CD4-positive, alpha-beta T cell treated with Interleukin-6 at 100 ng/mL for 8 hours (primary cell): Measurements from ENCODE around the gene CCDC169.

Source experiments
- DNase-seq: peaks from one replicate; pipeline ENCODE4 v3.0.0-alpha.2; 2020; ENCODE audit warnings: mixed read lengths, low spot score

CCDC169 gene

DNA sequence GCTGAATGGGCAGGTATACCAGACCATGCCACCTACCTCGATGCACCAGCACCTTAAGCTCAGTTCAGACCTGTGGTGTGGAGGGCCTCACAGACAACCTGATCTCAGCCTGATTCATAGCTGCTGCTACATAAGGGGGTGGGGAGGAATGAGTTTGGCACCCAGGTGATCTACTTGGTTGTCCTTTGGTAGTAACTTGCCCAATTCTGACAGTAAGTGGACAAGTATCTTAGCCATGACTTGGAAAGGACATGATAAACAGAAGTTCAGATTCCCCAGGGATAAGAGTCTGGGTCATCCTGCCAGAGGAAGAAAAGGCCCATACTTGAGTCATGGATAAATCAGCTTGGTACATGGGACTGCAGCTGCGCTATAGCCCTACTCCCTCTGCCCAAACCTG, 54.9 kb downstream of the CCDC169 start:
- no peak for DNase-seq

DNA sequence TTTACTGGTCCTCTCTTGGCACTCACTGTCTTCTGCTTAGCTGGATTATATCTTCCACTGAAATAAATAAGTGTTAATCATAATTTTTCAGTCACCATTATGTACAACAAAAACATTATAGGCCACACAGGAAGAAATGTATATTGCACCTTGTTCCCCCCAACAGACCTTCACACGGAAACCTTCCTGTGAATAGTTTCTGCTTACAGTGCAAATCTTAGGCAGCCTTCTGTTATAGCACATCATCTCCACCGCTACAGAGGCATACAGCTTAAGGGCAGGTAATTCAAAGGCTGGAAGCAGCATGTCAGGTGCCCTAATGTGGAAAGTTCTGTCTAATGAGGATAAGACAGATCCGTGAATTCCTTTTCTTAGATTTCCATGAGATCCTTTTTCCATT, 66.4 kb downstream of the CCDC169 start:
- no peak for DNase-seq

DNA sequence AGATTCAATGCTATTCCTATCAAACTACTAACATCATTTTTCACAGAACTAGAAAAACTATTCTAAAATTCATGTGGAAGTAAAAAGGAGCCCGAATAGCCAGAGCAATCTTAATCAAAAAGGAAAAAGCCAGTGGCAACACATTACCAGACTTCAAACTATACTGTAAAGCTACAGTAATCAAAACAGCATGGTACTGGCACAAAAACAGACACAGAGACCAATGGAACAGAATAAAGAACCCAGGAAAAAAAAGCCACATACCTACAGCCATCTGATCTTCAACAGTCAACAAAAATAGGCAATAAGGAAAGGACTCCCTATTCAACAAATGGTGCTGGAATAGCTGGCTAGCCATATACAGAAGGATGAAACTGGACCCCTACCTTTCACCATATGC, 72.9 kb downstream of the CCDC169 start:
- DNase-seq = no peak

DNA sequence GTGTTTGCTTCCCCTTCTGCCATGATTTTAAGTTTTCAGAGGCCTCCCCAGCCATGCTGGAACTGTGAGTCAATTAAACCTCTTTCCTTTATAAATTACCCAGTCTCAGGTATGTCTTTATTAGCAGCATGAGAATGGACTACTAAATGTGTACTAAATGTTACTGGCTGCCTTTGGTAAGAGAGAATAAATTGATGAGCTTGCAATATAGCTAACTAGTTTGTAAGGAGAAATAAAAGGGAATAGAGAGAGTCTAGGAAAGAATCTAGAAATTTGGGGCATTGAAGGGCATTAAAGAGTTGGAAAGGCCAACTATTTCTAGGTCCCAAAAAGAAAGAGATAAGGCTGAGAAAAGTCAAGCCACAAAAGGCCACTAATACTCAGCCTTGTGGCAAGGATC, 77.7 kb downstream of the CCDC169 start:
- no peak for DNase-seq

DNA sequence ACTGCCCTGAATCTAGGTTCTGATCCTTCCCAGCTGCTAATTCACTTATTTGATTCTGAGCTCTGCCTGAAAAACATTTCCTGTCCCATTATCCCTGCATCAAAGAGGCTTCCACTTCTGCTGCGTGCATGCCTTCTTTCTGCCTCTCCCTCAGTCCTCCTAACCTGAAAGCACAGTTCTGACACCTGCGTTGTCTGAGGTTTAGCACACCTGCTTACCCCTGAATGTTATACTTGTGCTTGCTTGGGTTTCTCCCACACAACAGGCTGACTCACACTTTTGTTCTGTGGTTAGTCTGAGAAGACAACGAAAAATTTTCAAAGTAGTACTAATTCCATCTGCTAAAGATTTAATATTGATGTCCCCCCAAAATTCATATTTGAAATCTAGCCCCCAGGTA, 80.2 kb downstream of the CCDC169 start:
- no peak for DNase-seq

DNA sequence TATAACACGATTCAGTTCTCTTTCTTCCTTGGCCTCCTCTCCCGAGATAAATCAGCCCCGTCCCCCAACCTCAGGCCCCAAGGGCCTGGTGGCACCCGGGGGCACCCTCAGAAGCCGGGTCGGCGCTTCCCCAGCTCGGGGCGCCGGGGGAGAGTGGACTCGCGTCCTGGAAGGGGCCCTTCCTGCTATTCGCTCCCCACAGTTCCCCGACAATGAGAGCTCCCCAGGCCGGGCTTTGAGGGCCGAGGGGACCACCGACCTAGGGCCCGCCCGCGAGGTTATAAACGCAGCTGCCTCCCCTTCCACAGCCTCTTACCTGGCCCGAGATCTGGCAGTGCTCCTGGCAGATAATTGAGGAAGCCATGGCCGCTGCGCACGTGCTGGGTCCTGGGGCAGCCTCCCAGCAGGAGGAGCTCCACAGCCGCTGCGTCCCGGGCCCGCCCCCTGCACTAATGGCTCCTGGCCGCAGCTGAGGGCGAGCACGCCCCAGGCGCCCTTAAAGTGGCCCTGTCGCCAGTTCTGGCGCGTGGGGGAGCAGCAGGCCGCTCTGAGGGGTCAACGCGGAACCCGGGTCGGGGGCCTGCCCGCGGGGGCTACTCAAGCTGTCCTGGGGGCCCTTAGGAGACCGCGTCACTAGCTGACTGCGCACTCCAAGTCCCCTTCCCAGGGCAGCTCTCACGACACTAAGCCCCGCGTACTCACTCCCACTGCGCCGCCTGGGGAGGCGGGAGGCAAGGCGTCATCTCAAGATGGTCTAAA, 83.3 kb downstream of the CCDC169 start, which contains the start of gene SOHLH2:
SOHLH2 (minus strand) TSS at position 394 of the 759 bp plus-strand sequence; CDS start at position 364, 30 bp downstream.
- no peak for DNase-seq

DNA sequence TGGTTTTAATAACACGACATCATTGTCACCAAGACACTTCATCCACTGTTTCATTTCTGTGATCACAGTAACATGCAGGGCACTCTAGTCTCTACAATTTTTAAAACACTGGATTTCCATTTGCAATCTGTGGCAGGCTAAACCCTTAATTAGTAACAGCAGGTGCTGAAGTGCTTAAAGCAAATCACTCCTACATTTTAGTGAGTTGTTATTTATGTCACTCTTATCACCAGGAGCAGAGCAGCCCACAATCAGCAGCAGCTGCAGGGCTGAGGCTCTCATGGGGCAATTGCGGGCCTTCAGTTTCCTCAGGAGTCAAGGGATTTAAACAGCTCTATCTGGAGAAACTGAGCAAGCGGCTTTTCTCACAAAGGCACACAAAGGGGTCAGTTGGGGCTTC, 84.8 kb downstream of the CCDC169 start:
- no peak for DNase-seq

DNA sequence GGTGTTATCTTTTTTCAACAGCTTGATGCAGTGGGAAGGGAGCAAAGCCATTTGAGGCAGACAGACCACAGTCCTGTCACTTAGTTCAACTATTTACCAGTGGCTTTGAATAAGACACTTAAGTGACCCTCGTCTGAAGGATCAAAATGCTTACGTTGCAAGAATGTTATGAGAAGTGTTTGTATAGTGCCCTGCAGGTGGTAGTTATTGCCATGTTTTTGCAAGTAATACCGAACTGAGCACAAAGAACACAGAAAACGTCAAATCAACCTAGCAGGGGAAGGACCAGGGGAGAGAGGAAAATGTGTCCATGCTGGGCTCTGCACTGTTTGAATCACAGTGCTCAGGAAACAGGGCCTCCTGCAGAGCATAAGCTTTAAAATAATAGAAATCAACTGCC, 86.0 kb downstream of the CCDC169 start:
- no peak for DNase-seq

DNA sequence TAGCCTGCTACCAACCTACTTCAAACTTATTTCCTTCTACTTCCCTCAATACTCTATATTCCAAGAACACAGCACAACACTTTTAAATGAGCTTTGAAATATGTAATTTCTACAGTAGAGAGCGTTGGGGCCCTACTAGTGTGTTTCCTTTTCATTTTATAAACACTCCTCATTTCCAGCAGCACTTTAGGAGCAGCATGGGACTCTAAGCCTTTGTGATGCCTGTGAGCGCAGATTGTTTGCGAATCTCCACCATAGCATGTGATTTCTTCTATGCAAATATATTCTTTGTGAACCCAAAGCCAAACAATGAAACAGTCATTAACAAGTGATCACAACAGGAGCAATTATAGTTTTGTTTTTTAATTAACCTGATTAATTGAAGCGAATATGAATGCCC, 86.9 kb downstream of the CCDC169 start:
- DNase-seq = no peak

DNA sequence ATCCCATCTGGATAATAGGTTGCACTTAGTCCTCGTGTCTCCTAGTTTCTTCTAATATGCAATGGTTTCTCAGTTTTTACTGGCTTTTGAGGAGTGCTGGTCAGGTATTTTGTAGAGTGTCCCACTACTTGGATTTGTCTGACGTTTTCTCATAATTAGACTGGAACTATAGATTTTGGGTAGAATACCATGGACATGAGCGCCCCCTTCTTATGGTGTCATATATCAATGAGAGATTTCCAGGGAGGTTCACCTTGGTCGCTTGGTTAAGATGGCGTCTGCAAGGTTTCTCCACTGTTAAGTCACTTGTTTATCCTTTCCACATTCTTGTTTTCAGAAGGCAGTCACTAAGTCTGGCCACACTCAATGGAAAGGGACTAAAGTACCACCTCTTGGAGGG, 89.9 kb downstream of the CCDC169 start:
- DNase-seq = no peak

DNA sequence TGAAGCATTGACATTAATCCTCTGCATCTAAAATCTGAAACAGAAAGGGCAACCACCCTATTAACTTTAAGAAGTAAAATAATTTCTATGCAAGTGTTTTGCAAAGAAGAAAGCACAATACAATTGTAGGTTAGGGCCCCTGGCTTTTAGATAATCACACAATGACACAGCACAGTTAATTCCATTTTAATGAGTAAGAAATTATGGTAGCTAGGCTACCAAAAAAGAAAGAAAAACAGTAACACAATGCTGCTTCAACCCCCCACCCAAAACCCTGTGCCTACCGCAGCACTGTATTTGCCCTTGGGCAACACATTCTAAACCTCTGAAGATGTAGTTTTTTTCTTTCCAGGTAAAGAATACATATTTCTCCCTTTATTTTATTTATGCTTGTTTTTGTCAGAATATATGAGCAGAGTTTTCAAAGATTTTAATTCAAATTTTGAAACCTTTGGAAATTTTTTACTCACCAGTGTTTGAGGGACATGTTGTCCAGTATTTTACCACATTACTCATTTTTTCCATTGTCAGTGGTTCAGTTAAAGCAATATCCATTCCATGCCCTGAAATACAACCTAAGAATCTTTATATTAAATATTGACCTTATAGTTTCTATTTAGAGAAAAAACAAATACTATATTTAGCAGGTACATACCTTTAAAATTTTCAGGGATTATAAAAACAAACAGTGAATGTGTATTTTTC, 104.3 kb downstream of the CCDC169 start:
- DNase-seq = no peak

DNA sequence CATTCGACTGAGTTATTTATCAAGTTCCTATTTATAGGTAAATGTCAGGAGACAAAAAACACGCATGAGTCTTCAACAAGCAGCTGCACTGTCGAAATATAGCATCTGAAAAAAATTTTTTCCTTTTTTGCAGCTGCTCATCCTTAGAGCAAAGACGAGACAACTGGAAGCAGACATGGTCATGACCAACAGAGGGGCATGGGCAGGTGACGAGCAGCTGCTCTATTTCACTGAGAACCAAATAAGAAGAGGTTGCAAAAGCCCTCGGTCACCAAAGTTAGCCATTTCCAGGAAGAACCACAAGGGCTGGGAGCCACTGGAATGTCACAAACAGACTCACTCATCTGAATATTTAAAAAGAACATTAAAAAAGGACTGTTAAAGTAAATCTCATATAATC, 105.4 kb downstream of the CCDC169 start:
- no peak for DNase-seq

DNA sequence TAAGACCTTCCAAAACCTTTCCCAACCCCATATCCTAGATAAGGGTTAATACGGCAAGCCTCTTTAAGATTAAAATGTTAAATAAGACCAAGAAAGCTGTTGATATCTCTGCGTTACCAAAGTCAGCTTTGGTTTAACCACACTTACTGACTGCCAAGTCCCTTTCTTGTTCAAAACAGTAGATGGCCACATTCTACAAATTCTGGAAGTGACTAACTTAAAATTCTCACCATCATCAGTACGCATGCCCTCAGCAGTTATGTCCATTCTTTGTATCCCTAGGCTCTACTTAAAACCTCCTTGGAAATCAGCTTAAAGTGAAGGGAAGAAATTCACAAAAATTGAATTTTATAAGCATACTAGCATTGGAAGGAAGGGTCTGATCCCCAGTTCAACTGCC, 106.8 kb downstream of the CCDC169 start:
- no peak for DNase-seq

DNA sequence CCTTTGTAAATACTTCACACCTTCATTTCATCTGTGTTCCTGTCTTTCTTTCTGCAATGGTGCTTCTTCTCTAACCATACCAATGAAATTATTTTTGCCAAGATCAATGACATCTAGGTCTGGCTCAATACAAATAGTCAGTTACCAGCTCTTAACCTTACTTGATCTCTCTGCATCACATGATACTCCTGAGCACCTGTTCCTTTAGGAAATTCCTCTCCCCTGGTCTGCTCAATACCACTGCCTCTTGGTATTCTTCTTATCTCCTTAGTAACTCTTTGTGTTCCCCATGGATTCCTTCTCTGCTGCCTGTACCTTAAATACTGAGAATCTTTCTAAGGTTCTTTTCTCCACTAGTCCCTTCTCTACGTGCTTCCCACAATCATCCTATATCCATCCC, 109.2 kb downstream of the CCDC169 start:
- DNase-seq = no peak

DNA sequence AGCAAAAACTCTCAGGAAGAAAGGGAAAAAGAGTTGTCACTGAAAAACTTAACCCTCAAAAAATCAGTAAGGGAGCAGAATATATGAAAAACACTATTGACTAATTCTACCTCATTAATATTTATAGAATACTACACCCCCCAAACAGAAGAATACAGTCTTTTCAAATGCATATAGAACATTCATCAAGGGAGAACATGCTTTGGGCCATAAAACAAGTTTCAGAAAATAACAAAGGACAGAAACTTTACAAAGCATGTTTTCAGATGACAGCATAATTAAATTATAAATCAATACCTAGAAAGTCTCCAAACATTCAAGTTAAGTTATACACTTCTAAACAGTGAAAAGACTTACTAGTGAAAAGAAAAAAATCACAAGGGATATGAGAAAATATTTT, 113.7 kb downstream of the CCDC169 start:
- no peak for DNase-seq
